Endothelial cell of umbilical vein (primary cell): ENCODE data around the gene SLC37A1.

Experiments
- POLR2A ChIP-seq: IDR thresholded peaks from 2 replicates; pipeline ENCODE4 v1.6.1; 2012; ENCODE audit warnings: low read depth, mild to moderate bottlenecking, control low read depth, low read length
- POLR2AphosphoS5 ChIP-seq: IDR thresholded peaks from 2 replicates; pipeline ENCODE4 v1.6.1; 2012; ENCODE audit warnings: low read depth, mild to moderate bottlenecking, control low read depth, low read length, moderate library complexity; ENCODE audit not compliant: insufficient read depth
- TF ChIP-seq, protein P1 (sequence below), 2 donors: IDR thresholded peaks; 1 replicate in 1 of 2; 2 replicates in 1 of 2; pipeline ENCODE4 v1.5.1; 2011; ENCODE audit warnings: low read length in 2 of 2, mild to moderate bottlenecking in 2 of 2, moderate library complexity in 2 of 2, control low read depth in 1 of 2, inconsistent platforms in 1 of 2, low read depth in 1 of 2; ENCODE audit not compliant: insufficient read depth in 1 of 2; ENCODE audit errors: extremely low read depth in 1 of 2

DNA sequence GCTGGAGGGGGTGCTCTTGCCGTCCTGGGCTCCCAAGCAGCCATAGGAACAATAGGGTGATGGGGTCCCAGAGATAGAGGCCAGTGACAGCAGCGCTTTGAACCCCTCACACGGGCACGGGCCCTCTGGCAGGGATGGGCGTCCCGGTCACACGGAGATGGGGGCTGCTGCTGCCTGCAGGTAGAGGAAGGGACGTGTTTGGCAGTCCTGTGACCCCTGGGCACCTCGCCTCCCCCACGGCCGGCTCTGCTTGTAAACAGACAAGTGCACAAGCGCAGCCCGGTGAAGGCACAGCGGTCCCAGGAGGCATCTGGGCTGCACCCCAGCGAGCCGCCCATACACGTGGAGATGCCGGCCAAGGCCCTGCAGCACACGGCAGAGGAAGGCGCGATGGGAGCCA lies 103.3 kb downstream of the SLC37A1 start:
- TF ChIP-seq POLR2AphosphoS5 (no peak), POLR2A (no peak)
- TF ChIP-seq, protein P1, sequence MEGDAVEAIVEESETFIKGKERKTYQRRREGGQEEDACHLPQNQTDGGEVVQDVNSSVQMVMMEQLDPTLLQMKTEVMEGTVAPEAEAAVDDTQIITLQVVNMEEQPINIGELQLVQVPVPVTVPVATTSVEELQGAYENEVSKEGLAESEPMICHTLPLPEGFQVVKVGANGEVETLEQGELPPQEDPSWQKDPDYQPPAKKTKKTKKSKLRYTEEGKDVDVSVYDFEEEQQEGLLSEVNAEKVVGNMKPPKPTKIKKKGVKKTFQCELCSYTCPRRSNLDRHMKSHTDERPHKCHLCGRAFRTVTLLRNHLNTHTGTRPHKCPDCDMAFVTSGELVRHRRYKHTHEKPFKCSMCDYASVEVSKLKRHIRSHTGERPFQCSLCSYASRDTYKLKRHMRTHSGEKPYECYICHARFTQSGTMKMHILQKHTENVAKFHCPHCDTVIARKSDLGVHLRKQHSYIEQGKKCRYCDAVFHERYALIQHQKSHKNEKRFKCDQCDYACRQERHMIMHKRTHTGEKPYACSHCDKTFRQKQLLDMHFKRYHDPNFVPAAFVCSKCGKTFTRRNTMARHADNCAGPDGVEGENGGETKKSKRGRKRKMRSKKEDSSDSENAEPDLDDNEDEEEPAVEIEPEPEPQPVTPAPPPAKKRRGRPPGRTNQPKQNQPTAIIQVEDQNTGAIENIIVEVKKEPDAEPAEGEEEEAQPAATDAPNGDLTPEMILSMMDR (IDR thresholded peaks at IDR 0.05; ENCODE audit: extremely low read depth in 1 of 2, insufficient read depth in 1 of 2, low read depth in 1 of 2, low read length in 2 of 2), result no peak
